DMS114 treated with DMSO at 0.1 percent for 48 hours (cell line): Measurements from ENCODE around the gene GPR3.
"Not testable (repeated sequence)": the region's sequence is repeated elsewhere in the genome, so short reads cannot be mapped to it uniquely, and the experiment has no call there.

ENCODE experiments used
- DNase-seq: peaks from one replicate; lab custom pipeline; 2025; ENCODE audit not compliant: unreplicated experiment; lab: John Stamatoyannopoulos, UW

Gene GPR3

GRCh38 chr1:27398405-27399149 lies 6.2 kb downstream of the GPR3 start:
- DNase-seq = no peak

- DNase-seq = no peak
These were observed 7.0 kb downstream of the GPR3 start for GRCh38 chr1:27399251-27400025.

GRCh38 chr1:27400082-27400962 lies 7.9 kb downstream of the GPR3 start:
- no peak for DNase-seq

GRCh38 chr1:27400963-27401341 lies 8.5 kb downstream of the GPR3 start:
- DNase-seq = no peak

- no peak for DNase-seq
These were observed 9.9 kb downstream of the GPR3 start for GRCh38 chr1:27402349-27402754.

GRCh38 chr1:27403065-27403726 lies 10.8 kb downstream of the GPR3 start:
- DNase-seq = no peak

DNA sequence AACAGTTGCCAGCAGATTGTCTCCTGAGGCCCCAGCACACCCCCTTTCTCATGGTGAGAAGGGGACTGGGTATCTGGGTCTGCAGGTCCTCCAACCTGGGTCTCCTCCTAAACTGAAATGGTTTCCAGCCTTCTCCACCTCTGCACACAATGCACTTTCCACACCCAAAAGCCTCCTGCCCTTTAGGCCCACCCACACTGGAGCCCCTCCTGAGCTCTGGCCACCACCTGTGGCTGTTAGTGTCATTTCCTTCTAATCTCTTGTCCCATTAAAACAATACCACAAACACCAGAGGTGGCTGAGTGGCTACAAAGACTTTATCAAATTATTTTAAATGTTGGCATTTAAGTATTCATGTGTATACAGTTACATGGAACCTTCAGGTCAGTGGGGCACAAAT lies 11.5 kb downstream of the GPR3 start:
- no peak for DNase-seq

GRCh38 chr1:27405074-27405473 lies 12.7 kb downstream of the GPR3 start:
- DNase-seq = no peak

GRCh38 chr1:27405598-27406361 lies 13.4 kb downstream of the GPR3 start:
- DNase-seq = not testable (repeated sequence)

- no peak for DNase-seq
These were observed 13.9 kb downstream of the GPR3 start for GRCh38 chr1:27406362-27406680.

DNA sequence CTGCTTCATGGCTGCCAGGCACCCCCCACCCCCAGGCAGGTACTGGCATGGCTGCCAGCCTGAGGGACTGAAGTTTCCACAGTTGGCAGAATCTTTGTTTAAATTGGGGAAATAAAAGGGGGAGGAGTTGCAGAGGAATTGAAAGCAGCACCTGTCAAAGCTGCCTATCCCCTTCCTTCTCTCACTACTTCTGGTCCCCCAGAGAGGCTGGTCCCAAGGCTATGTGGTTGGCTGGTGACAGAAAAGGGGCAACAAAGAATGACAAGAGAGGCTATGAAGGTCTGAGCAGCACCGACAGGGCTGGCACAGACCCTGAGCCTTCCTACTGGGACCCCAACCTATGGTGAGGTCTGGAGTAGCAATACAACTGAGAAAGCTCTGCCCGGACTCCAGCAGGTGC lies 14.4 kb downstream of the GPR3 start:
- DNase-seq = not testable (repeated sequence)

DNA sequence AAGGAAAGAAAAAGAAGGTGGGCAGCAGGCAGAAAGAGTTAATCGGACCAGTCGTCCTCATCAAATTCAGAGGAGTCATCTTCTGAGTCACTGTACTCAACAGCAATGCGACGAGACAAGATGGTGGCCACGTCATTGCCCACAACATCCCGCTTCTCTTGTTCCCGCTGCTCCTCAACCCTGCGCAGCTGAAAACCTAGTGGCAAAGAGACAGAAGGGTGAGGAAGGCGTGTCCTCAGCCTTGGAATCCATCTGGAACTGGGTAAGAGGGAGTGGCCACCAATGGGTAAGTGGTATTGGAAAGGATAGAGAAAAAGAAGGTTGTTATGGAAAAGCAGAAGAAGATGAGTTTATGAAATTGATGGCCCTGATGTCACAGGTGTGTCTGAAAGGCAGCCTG lies 15.7 kb downstream of the GPR3 start:
- no peak for DNase-seq

- DNase-seq = no peak
These were observed 17.2 kb downstream of the GPR3 start for GRCh38 chr1:27409669-27410068.

DNA sequence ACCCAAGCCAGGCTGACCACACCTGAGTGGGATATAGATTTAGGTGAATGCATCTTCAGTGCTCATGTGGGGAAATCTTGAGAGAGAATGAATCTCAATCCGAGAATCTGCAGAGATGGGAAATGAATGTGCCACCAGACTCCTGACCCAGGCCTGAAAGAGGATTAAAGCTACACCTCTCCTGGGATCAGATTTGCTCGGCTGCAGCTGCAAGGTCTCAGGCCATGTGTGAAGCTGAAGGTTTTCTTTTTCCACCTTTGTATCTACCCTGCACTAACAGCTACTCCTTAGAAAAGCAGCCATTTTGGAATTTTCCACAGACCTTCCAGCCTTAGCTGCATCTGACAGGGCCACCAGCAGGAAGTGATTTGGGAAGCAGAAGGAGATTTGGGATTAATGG lies 18.3 kb downstream of the GPR3 start:
- DNase-seq = no peak

- DNase-seq = no peak
These were observed 20.1 kb downstream of the GPR3 start for GRCh38 chr1:27412502-27412901.

- no peak for DNase-seq
These were observed 20.6 kb downstream of the GPR3 start for GRCh38 chr1:27413004-27413403.

- no peak for DNase-seq
These were observed 21.7 kb downstream of the GPR3 start for GRCh38 chr1:27414091-27414490.

DNA sequence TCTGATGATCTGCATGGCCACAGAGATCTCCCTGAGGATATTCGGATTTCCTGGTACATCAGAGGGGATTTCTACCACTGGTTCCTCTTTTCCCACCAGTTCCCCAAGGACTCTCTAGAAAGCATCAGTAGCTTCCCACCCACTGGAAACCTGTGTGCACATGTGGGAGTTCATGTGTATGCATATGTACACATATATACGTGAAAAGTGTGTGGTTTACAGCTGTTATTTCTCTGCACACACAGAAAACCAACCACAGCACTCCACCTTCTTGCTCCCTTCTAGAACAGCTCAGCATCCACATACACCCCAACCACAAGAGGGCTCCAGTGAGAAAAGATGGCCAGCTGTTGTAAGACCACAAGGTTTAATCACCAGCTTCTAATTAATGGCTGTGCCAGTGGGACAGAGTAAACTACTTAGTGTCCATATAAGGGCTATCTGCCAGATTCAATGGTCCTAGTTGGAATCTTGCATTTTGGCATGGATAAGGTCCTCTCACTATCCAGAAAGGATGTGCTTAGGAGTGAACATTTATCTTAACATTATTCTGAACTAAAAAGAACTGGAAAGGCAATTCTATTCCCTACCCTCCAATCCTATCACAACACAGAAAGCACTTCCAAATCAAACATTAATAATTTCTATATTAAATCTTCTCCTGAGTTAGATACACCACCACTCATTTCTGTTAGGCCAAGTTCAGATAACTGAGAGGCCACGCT lies 24.1 kb downstream of the GPR3 start:
- DNase-seq = peak; percentile 31

- DNase-seq = no peak
These were observed 25.3 kb downstream of the GPR3 start for GRCh38 chr1:27417713-27418112.
